DOHH2 (cell line): ENCODE results near the gene LHX2.

Source experiments
- EZH2phosphoT487 ChIP-seq: fragments of 200-600 bp; sonication (generic); IDR thresholded peaks from 2 replicates; pipeline ENCODE4 v1.6.1; 2017; ENCODE audit warnings: borderline replicate concordance, mild to moderate bottlenecking, antibody characterized with exemption, low read length, moderate library complexity, mixed read lengths
- TF ChIP-seq, protein P1 (sequence below): fragments of 200-600 bp; sonication (generic); IDR thresholded peaks from one replicate; pipeline ENCODE4 v1.5.1; 2014; ENCODE audit warnings: antibody characterized with exemption, mild to moderate bottlenecking, low read depth, low read length; ENCODE audit not compliant: poor library complexity, severe bottlenecking

- TF ChIP-seq, protein P1, sequence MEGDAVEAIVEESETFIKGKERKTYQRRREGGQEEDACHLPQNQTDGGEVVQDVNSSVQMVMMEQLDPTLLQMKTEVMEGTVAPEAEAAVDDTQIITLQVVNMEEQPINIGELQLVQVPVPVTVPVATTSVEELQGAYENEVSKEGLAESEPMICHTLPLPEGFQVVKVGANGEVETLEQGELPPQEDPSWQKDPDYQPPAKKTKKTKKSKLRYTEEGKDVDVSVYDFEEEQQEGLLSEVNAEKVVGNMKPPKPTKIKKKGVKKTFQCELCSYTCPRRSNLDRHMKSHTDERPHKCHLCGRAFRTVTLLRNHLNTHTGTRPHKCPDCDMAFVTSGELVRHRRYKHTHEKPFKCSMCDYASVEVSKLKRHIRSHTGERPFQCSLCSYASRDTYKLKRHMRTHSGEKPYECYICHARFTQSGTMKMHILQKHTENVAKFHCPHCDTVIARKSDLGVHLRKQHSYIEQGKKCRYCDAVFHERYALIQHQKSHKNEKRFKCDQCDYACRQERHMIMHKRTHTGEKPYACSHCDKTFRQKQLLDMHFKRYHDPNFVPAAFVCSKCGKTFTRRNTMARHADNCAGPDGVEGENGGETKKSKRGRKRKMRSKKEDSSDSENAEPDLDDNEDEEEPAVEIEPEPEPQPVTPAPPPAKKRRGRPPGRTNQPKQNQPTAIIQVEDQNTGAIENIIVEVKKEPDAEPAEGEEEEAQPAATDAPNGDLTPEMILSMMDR, result no peak
- TF ChIP-seq EZH2phosphoT487, result no peak
Observed at GRCh38 chr9:124024107-124024506, 12.5 kb downstream of the LHX2 start.
